Measurements from ENCODE around the gene TBC1D20. TPM values are rescaled to one million over a fixed set of nuclear protein-coding genes. Genes with fewer than 3 reads are reported as not detected.
A peak's percentile ranks its signal among the peaks of the same experiment; 100 is the strongest.

The TBC1D20 gene
- total RNA-seq, 6 experiments from 2014 or later, result 36.7 to 47.0 (median 42.1) TPM

DNA sequence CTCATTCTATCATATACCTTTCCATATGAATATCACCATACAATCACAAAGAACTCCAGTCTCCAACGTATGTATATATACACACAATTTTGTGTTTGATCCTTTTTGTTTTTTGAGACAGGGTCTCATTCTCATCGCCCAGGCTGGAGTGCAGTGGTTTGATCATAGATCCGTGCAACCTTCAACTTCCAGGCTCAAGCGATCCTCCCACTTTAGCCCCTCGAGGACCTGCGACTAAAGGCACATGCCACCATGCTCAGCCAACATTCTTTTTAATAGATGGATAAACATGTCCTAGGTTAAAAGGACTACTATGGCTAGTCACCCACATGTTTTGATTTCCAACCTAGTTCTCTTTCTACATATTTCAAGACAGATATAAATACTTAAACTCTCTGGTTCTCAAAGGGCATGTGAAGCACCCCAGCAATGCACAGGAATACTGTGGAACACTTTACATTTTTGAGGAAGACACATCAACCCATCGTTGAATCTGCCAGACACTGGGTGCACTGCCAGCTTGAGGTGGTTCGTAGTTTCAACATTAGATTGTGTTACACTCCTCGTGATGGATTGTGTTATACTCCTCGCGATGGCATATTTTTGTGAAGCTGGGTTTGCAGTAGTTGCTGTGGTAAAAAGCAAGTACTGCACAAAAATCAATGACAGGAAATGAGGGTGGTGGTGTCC, 40.9 kb upstream of the TBC1D20 start:
- Mint-ChIP-seq H3K27ac (peak overlapping the region; percentile 22; the same call in 1 of the 2 replicates), H3K4me1 (ENCODE audit: low read depth) (peaks cover 12% of the 10 kb centered on the region), H3K4me3 (no peak overlapping the region), H3K9me3 (no peaks in the 10 kb centered on the region), H3K27me3 (ENCODE audit: insufficient read depth) (no peaks in the 10 kb centered on the region), H3K36me3 (ENCODE audit: low read depth) (peaks cover 39% of the 10 kb centered on the region)
- DNase-seq, result no peak
- TF ChIP-seq, protein P1, sequence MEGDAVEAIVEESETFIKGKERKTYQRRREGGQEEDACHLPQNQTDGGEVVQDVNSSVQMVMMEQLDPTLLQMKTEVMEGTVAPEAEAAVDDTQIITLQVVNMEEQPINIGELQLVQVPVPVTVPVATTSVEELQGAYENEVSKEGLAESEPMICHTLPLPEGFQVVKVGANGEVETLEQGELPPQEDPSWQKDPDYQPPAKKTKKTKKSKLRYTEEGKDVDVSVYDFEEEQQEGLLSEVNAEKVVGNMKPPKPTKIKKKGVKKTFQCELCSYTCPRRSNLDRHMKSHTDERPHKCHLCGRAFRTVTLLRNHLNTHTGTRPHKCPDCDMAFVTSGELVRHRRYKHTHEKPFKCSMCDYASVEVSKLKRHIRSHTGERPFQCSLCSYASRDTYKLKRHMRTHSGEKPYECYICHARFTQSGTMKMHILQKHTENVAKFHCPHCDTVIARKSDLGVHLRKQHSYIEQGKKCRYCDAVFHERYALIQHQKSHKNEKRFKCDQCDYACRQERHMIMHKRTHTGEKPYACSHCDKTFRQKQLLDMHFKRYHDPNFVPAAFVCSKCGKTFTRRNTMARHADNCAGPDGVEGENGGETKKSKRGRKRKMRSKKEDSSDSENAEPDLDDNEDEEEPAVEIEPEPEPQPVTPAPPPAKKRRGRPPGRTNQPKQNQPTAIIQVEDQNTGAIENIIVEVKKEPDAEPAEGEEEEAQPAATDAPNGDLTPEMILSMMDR (IDR thresholded peaks at IDR 0.05), result no peak

DNA sequence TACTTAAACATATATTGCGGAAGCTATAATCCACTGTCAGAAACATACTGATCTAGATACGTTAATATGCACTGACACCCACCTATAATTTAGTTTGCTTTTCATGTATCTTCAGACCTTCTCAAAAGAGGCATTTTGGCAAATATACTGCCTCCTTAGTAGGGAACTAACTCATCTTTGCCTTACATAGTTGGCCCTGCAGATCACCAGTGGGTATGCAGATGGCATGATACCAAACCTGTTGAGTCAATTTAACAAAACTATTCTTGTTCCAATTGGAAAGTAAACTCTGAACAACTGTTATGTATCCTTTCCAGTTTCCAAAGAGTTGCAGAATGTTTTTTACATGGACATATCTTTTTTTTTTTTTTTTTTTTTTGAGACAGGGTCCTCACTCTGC, 35.6 kb upstream of the TBC1D20 start:
- H3K27ac Mint-ChIP-seq, result no peak overlapping the region
- H3K9me3 Mint-ChIP-seq, result no peaks in the 10 kb centered on the region
- no peaks in the 10 kb centered on the region for H3K27me3 Mint-ChIP-seq (ENCODE audit: insufficient read depth)
- TF ChIP-seq, protein P1 (IDR thresholded peaks at IDR 0.05), result no peak
- no peaks in the 10 kb centered on the region for H3K4me1 Mint-ChIP-seq (ENCODE audit: low read depth)
- no peak overlapping the region for H3K4me3 Mint-ChIP-seq
- peaks cover 30% of the 10 kb centered on the region for H3K36me3 Mint-ChIP-seq (ENCODE audit: low read depth)
- DNase-seq, result no peak

DNA sequence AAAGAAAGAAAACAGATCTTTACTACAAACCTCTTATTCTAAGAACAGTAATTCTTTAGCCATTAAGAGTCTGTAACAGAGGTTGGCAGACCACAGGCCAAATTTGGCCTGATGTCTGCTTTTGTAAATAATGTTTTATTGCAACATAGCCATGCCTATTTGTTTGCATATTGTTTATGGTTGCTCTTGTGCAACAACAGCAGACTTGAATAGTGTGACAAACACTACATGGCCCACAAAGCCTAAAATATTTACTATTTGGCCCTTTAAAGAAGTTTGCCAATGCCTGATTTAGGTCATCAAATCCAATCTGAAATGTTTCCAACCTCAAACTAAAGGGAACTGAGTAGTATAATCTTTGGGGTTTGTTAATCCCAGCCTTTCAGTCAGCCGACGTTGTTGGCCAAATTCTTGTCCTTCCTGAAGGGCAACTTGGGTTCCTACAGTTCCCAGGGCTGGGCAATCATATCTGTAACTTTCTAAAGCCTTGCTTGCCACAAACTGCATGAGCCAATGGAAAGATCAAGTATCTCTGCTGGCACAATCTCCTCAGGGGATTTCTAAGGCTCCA, 33.9 kb upstream of the TBC1D20 start:
- DNase-seq, result no peak
- H3K9me3 Mint-ChIP-seq, result no peaks in the 10 kb centered on the region
- no peak overlapping the region for H3K27ac Mint-ChIP-seq
- H3K4me3 Mint-ChIP-seq, result no peak overlapping the region
- H3K36me3 Mint-ChIP-seq (ENCODE audit: low read depth), result peaks cover 25% of the 10 kb centered on the region
- TF ChIP-seq, protein P1 (IDR thresholded peaks at IDR 0.05), result no peak
- no peaks in the 10 kb centered on the region for H3K27me3 Mint-ChIP-seq (ENCODE audit: insufficient read depth)
- no peaks in the 10 kb centered on the region for H3K4me1 Mint-ChIP-seq (ENCODE audit: low read depth)

DNA sequence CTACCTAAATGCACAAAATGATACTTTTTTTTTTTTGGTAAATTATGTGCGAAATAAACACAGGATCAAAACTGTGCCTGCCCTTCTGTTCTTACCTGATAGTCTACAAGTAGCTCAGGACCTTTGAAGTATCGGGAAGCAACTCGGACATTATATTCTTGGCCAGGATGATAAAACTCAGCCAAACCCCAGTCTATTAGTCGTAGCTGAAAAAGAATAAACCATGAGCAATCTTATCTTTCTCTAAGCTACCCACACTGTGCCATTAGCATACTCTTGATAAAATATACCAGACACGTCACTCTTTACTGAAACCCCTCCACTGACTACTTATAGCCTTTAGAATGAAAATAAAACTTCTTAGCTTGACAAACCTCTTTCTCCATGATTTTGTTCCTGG, 29.8 kb upstream of the TBC1D20 start:
- Mint-ChIP-seq H3K9me3 (no peaks in the 10 kb centered on the region), H3K4me3 (no peak overlapping the region), H3K36me3 (ENCODE audit: low read depth) (peaks cover 16% of the 10 kb centered on the region), H3K27me3 (ENCODE audit: insufficient read depth) (no peaks in the 10 kb centered on the region), H3K4me1 (ENCODE audit: low read depth) (no peaks in the 10 kb centered on the region), H3K27ac (no peak overlapping the region)
- DNase-seq, result no peak
- TF ChIP-seq, protein P1 (IDR thresholded peaks at IDR 0.05), result no peak

DNA sequence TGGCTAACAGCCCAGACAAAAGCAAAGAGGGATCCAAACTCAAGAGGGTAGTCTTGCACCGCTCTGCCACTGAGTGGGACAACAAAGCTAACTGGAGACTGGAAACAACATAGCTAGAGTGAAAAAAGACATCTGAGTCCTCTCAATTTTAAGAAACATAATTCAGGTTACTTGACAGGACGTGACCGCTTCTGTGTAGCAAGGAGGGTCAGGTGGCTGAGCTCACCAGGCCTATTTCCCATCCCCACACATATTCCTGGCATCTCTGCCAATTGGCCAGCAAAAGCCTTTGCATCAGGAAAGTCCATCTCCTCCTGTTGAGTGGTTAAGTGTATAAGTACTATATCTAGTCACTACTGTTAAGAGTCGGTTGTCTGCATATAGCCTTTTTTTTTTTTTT, 25.3 kb upstream of the TBC1D20 start:
- TF ChIP-seq, protein P1 (IDR thresholded peaks at IDR 0.05), result no peak
- no peaks in the 10 kb centered on the region for H3K4me1 Mint-ChIP-seq (ENCODE audit: low read depth)
- H3K36me3 Mint-ChIP-seq (ENCODE audit: low read depth), result peaks cover 21% of the 10 kb centered on the region
- H3K4me3 Mint-ChIP-seq, result no peak overlapping the region
- DNase-seq, result no peak
- no peaks in the 10 kb centered on the region for H3K9me3 Mint-ChIP-seq
- H3K27ac Mint-ChIP-seq, result no peak overlapping the region
- H3K27me3 Mint-ChIP-seq (ENCODE audit: insufficient read depth), result no peaks in the 10 kb centered on the region
